ENCODE results near the gene LYRM2. TPM values are rescaled to one million over a fixed set of nuclear protein-coding genes. Genes with fewer than 3 reads are reported as not detected.

Gene LYRM2
- total RNA-seq, 2 experiments from 2014 or later = 12.3 to 16.3 TPM

- intact Hi-C loops (cut with DNase I, micrococcal nuclease) = no loop called here
- no peak overlapping the region for H3K4me3 ChIP-seq (ENCODE audit: low read length)
- H3K4me1 ChIP-seq (ENCODE audit: insufficient read depth, low read length) = no peaks in the 10 kb centered on the region
- TF ChIP-seq CTCF (IDR thresholded peaks at IDR 0.05) = no peak
- H3K27ac ChIP-seq (ENCODE audit: low read depth in 1 of 2, low read length in 2 of 2) = no peak overlapping the region
- no peaks in the 10 kb centered on the region for H3K27me3 ChIP-seq (ENCODE audit: control insufficient read depth in 1 of 2, insufficient read depth in 2 of 2, low read length in 2 of 2)
- H3K4me1 Mint-ChIP-seq (ENCODE audit: low read depth) = no peaks in the 10 kb centered on the region
- ATAC-seq (ENCODE audit: poor library complexity) = no peak
- no peak overlapping the region for H3K4me3 Mint-ChIP-seq
- H3K27me3 Mint-ChIP-seq = peaks cover 8% of the 10 kb centered on the region
- H3K36me3 ChIP-seq (ENCODE audit: insufficient read depth, low read length) = no peaks in the 10 kb centered on the region
- POLR2A ChIA-PET = no interaction called here
- no peaks in the 10 kb centered on the region for H3K36me3 Mint-ChIP-seq (ENCODE audit: low read depth)
- no peaks in the 10 kb centered on the region for H3K9me3 ChIP-seq (ENCODE audit: control insufficient read depth in 1 of 2, insufficient read depth in 1 of 2, low read length in 2 of 2)
- DNase-seq = no peak
- H3K9me3 Mint-ChIP-seq = no peaks in the 10 kb centered on the region
- no peak overlapping the region for H3K27ac Mint-ChIP-seq
- CTCF ChIA-PET = no interaction called here
These were observed 95.7 kb downstream of the LYRM2 start for GRCh38 chr6:89542866-89543265.

GRCh38 chr6:89542081-89542857, 96.3 kb downstream of the LYRM2 start:
- Histone ChIP-seq H3K36me3 (ENCODE audit: insufficient read depth, low read length) (no peaks in the 10 kb centered on the region), H3K27me3 (ENCODE audit: control insufficient read depth in 1 of 2, insufficient read depth in 2 of 2, low read length in 2 of 2) (no peaks in the 10 kb centered on the region), H3K9me3 (ENCODE audit: control insufficient read depth in 1 of 2, insufficient read depth in 1 of 2, low read length in 2 of 2) (no peaks in the 10 kb centered on the region), H3K4me3 (ENCODE audit: low read length) (no peak overlapping the region), H3K27ac (ENCODE audit: low read depth in 1 of 2, low read length in 2 of 2) (no peak overlapping the region), H3K4me1 (ENCODE audit: insufficient read depth, low read length) (no peaks in the 10 kb centered on the region)
- CTCF ChIA-PET = no interaction called here
- ATAC-seq (ENCODE audit: poor library complexity) (no peak), DNase-seq (no peak)
- POLR2A ChIA-PET = no interaction called here
- no peaks in the 10 kb centered on the region for H3K4me1 Mint-ChIP-seq (ENCODE audit: low read depth)
- H3K9me3 Mint-ChIP-seq = no peaks in the 10 kb centered on the region
- peaks cover 8% of the 10 kb centered on the region for H3K27me3 Mint-ChIP-seq
- intact Hi-C loops (cut with DNase I, micrococcal nuclease) = no loop called here
- H3K27ac Mint-ChIP-seq = no peak overlapping the region
- no peak for TF ChIP-seq CTCF (IDR thresholded peaks at IDR 0.05)
- H3K4me3 Mint-ChIP-seq = no peak overlapping the region
- H3K36me3 Mint-ChIP-seq (ENCODE audit: low read depth) = no peaks in the 10 kb centered on the region

GRCh38 chr6:89539779-89540178, 98.8 kb downstream of the LYRM2 start:
- Mint-ChIP-seq H3K4me3 (no peak overlapping the region), H3K36me3 (ENCODE audit: low read depth) (no peaks in the 10 kb centered on the region), H3K9me3 (no peaks in the 10 kb centered on the region), H3K27me3 (peaks cover 8% of the 10 kb centered on the region), H3K27ac (no peak overlapping the region), H3K4me1 (ENCODE audit: low read depth) (no peaks in the 10 kb centered on the region)
- H3K9me3 ChIP-seq (ENCODE audit: control insufficient read depth in 1 of 2, insufficient read depth in 1 of 2, low read length in 2 of 2) = no peaks in the 10 kb centered on the region
- intact Hi-C loops (cut with DNase I, micrococcal nuclease) = no loop called here
- no peaks in the 10 kb centered on the region for H3K27me3 ChIP-seq (ENCODE audit: control insufficient read depth in 1 of 2, insufficient read depth in 2 of 2, low read length in 2 of 2)
- no peaks in the 10 kb centered on the region for H3K36me3 ChIP-seq (ENCODE audit: insufficient read depth, low read length)
- H3K27ac ChIP-seq (ENCODE audit: low read depth in 1 of 2, low read length in 2 of 2) = no peak overlapping the region
- ATAC-seq (ENCODE audit: poor library complexity) = no peak
- H3K4me1 ChIP-seq (ENCODE audit: insufficient read depth, low read length) = no peaks in the 10 kb centered on the region
- no peak for TF ChIP-seq CTCF (IDR thresholded peaks at IDR 0.05)
- ChIA-PET POLR2A (no interaction called here), CTCF (no interaction called here)
- H3K4me3 ChIP-seq (ENCODE audit: low read length) = no peak overlapping the region
- DNase-seq = no peak
